ENCODE results near the gene BBS9.

Gene BBS9

GRCh38 chr7:33651998-33652515 lies 522.7 kb downstream of the BBS9 start:
- TF ChIP-seq CTCF (conservative IDR thresholded peaks at IDR 0.05; ENCODE audit: low read depth): no peak
- ChIA-PET CTCF (no interaction called here), POLR2A (ENCODE audit: low non-redundant PET) (no interaction called here)
- no peak for DNase-seq (ENCODE audit: low spot score)
- H3K27ac ChIP-seq: no peak overlapping the region

GRCh38 chr7:33654676-33655075 lies 525.3 kb downstream of the BBS9 start:
- no peak for DNase-seq (ENCODE audit: low spot score)
- TF ChIP-seq CTCF (conservative IDR thresholded peaks at IDR 0.05; ENCODE audit: low read depth): no peak
- POLR2A ChIA-PET (ENCODE audit: low non-redundant PET): no interaction called here
- no peak overlapping the region for H3K27ac ChIP-seq
- CTCF ChIA-PET: no interaction called here
